GM21526 (cell line): ENCODE data around the gene ECHDC1.
"Not testable (repeated sequence)": the region's sequence is repeated elsewhere in the genome, so short reads cannot be mapped to it uniquely, and the experiment has no call there.

ENCODE experiments used
- ATAC-seq: cut with Tn5 transposase; IDR thresholded peaks from one replicate; pipeline ENCODE4 v1.9.1; 2021; ENCODE audit warnings: moderate library complexity; ENCODE audit not compliant: unreplicated experiment, low FRiP score

The ECHDC1 gene, protein sequence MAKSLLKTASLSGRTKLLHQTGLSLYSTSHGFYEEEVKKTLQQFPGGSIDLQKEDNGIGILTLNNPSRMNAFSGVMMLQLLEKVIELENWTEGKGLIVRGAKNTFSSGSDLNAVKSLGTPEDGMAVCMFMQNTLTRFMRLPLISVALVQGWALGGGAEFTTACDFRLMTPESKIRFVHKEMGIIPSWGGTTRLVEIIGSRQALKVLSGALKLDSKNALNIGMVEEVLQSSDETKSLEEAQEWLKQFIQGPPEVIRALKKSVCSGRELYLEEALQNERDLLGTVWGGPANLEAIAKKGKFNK

DNA sequence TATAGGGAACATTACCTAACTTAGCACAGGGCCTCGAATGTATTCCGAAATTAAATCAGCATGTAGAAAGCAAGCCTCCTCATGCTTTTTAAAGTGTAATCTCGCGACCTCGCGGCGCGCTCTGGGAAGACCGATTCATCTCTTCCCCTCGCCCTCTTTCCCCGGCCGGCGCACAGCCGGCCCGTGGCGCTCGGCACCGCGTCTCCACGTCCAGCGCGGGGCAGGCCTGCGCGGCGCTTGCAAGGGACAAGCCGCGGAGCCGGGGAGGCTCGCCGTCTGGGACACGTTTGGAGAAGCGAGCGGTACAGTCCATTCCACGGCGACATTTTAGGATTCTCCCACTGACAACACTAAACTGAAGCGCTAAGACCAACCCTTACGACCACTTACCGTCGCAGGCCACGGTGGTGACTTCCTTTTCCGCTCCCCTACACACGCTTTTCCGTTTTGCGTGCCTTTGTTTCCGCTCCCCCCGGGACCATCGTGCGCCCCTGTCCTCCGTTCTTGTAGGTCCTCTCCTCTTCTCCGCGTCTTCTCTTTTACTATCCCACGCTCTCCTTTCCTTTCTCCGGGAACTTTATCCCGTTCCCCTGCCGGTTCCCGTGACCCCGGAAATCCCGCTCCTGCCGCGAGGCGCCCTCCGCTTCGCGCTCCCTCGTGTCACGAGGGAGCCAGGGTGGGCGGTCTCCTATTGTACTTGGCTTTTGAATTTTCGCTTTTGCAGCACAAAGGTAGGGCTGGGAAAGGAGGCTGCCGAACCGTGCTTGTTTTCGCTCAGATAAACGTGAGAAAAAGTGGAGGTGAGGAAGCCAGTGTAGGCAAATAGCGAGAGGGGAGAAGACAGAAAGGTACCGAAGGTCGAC, at the start of gene ECHDC1:
Gene ECHDC1 (minus strand): TSS at position 664 of the 863 bp plus-strand sequence. CDS start 12,581 bp downstream, outside the sequence.
- ATAC-seq: peak; percentile 61

DNA sequence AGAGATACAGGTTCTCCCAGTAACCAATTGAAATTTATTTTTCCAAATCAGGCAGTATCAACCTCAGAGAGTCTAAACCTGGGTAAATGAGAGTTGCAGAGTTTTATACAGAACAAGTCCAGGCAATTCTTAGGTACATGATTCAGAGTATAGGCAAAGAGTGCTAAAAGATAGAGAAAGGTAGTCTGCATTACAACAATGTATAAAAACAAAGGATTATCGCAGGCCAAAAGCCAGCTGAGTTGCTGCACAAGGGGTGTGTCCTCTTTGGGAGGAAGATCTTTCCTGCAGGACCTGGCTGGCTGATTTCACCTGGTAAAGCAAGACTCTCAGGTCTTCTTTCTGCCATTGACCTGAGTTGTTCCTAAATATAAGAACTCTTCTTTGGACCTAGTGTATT, 48.9 kb upstream of the ECHDC1 start:
- no peak for ATAC-seq

DNA sequence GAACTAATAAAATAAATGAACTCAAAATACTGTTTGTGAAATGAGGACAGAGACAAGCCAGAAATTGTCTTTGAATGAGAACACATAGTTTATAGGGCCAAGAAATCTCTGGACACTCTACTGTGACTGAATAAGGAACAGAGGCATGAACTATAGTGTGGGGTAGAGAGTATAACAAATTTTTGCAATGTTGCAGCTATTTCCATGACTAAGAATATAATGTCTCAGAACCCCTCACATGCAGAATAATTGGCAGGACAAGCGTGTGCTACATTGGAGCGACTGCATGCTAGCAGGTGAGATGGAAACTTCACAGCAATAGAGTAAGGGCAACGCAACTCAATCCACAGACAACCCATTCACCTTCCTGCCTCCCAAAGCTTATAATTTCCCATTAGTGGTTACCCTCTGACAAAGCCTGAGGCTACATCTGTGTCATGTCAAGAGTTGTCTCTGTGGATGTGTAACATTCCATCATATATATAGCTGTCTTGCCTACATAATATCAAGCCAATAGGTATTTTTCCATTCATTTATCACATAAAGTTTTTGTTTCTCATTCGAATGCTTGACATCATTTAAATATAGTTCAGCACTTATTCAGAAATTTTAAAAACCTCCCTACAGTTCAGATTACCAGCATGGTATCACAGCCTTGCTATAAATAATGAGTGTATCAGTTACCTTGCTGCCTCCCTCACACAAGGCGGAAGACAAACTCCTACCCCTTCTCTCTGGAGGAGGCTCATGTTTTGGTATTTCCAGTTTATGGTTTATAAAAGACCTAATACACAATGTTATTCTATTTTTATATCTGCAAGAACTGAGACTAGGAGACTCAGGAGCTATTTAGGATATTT, 47.9 kb upstream of the ECHDC1 start:
- ATAC-seq: no peak

DNA sequence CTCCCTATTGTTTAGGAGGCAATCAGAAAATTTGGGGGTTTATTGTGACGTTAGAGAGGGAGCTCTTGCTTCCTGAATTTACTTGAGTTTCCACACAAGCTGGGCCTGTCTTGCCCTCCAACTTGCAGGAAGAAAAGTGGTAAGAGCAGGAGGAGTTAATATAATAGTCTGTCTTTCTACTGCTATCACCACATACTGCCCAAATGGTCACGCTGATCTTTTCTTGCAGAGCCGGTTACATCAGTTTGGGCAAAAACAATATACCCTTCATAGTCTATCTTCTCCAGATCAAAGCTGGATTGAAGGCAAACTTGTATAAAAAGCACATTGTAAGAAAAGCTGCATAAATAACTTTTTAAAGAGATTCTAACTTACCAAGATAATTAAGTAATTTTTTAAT, 46.3 kb upstream of the ECHDC1 start:
- no peak for ATAC-seq

DNA sequence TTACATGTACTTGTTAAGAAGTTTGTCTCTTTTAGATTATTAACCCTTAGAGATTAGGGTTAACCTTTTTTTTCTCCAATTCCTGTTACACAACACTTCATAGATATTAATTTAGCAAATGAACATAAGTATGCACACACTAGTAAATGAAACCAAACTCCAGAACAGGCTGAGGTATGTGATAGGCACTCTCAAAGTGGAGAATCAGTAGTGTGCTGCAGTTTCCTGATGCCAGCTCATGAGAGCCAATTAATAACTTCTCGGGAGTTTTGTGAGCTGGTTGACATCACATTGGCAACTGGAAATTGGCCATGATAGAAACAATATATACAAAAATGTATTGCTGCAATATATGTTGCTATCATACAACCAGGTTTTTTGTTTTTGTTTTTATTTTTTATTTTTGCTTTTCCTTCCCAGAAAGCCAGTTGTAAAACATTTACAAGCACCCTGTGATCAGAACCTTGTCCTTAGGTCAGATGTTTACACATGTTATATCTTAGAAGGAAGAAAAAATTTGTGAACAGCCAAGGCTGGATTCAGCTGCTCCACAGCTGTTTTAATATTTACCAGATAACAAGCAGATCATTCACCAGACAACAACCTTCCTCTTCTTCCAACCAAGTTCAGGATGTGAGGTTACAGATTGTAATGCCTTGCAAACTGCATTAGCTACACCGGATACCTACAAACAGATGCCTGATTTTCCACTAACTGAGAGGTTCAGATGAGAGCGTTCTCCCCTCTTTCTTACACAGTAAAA, 42.4 kb upstream of the ECHDC1 start:
- ATAC-seq: no peak

DNA sequence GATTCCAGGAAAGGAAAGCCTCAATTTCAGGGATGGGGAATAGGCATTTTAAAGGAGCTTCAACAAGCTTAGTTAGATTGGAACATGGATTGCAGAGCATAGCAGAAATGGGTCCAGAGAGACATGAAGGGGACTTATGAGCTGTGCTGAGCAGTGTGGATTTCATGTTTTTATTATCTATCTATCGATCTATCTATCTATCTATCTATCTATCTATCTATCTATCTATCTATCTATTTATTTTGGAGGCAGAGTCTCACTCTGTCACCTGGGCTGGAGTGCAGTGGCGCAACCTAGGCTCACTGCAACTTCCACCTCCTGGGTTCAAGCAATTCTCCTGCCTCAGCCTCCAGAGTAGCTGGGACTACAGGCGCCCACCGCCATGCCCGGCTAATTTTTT, 41.4 kb upstream of the ECHDC1 start:
- ATAC-seq: not testable (repeated sequence)

DNA sequence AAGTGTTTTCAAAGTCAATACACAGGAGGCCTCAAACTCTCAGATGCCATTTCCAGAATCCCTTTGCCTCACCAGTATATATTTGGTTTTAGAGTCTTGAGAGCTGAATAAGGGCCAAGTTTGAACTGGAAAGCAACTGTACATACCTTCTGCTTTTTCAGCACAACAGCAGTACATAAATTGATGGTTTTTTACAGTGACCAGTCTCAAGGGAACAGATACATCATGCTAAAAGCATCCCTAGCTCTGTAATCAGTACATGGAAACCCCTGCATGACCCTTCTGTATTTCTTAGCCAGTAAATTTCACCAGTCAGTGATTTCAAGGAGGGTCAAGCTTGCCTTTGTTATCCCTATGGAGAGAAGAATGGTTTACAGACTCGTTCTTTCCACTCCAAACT, 40.6 kb upstream of the ECHDC1 start:
- no peak for ATAC-seq

DNA sequence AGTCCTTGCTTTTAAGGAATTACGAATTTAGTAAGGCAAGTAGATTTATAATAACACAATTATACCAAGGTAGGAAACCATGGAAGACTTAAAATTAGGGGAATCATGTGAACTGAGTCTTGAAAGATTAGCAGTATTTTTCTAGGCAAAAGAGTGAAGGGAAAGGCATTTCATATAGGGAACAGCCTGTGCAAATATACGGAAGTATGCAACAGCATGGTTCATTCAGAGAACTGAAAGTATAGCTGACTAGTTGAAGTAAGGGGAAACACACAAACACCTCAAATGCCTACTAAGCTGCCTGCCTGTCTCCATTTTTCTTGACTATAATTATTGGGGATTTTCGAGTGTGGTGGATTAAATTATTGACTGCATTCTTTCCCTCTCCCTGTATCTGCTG, 39.0 kb upstream of the ECHDC1 start:
- no peak for ATAC-seq

DNA sequence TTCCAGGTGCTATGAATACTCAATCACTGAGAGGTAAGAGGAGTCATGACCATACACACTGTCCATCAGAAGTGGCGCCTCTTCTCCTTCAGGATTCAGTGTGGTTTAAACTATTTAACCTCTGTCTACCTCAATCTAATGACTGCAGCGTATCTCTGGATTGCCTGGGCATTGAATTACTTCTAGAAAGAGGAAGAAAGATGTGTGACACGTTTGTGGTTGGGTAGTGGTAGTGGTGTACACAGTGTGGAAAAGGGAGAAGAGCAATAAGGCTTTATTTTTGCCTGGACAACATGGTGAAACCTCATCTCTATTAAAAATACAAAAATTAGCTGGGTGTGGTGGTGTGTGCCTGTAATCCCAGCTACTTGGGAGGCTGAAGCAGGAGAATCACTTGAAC, 38.0 kb upstream of the ECHDC1 start:
- ATAC-seq: no peak

DNA sequence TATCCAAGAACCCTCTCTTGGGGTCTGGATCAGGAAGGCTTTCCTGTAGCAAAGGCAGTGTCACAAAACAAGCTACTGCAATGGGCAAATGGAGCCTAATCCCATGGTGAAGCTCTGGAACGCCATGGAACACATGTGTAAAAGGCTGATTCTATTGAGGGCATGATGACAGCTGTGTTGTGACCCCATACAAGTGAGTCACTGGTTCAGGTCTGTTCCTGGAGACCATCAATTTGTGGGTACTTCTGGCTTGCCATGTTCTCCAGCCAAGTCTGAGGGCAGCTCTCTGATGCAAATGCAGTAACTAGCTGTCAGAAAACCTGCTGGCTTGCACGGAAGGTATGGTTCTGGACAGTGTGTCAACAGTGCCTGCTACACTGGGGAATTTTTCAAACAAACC, 33.3 kb upstream of the ECHDC1 start:
- ATAC-seq: no peak

DNA sequence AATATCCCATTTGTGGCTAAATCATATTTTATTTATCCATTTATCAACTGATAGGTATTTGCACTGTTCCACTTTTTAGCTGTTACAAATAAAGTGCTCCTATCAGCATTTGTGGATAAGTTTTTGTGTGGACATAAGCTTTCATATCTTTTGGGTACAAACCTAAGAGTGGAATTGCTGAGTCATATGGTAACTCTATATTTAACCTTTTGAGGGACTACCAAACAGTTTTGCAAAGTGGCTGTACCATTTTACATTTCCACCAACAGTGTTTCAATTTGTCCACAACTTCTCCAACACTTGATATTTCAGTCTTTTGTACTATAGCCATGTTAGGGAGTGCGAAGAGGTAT, 23.6 kb upstream of the ECHDC1 start:
- ATAC-seq: no peak

DNA sequence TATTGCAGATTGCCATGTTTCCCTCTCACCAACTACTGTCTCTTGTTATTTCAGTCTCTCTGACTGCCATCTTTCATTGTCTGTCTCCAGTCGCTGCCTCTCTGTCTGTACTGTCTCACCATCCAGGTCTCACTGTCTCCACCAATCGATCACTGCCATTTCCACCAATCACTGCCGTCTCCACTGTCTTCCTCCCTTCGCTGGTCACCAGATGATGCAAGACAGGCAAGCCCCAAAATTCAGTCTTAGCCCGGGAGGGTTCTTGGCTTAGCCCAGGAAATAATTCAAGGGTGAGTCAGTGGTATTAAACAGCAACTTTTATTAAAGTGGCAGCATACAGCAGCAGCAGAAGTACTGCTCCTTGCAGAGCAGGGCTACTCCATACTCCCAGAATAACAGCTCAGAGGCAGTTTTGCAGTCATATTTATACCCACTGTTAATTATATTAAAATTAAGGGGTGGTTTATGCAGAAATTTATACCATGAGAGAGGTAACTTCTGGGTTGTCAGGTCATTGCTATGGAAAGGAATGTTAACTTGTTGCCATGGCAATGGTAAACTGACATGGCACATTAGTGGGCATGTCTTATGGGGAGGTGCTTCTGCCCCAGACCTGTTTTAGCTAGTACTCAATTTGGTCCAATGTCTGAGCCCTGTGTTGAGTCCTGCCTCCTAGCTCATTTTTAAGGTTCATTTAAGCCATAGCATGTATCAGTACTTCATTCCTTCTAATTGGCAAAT, 23.0 kb upstream of the ECHDC1 start:
- ATAC-seq: no peak

DNA sequence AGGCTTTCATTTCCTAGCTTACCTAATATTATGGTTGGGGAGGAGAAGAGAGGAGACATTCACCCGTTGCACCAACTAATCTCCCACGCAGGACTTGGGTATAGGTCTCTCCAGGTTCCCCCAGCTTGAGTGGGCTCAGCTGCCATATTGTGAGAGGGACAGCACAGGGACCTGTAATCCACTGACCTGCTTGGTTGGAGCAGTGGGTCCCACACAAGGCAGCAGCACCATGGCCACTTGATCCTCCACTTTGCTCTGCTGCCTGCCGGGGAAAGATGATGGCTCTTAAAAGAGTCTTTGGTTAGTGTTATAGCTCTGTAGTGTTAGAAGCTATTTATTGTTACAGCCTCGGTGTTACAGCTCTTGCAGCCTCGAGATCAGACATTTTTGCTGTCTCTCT, 22.5 kb upstream of the ECHDC1 start:
- ATAC-seq: no peak

DNA sequence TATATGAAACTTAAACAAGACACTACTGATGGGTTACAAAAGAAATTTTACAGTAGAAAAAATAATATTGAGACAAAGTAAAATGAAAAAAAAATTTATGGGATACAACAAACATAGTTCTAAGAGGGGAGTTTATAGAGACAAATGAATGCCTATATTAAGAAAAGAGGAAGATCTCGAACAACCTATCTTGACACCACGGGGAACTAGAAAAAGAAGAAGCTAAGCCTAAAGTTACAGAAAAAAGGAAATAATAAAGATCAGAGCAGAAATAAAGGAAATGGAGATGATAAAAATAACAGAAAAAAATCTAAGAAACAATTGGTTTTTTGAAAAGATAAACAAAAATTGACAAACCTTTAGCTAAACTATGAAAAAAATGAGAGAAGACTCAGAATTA, 9.1 kb upstream of the ECHDC1 start:
- no peak for ATAC-seq

DNA sequence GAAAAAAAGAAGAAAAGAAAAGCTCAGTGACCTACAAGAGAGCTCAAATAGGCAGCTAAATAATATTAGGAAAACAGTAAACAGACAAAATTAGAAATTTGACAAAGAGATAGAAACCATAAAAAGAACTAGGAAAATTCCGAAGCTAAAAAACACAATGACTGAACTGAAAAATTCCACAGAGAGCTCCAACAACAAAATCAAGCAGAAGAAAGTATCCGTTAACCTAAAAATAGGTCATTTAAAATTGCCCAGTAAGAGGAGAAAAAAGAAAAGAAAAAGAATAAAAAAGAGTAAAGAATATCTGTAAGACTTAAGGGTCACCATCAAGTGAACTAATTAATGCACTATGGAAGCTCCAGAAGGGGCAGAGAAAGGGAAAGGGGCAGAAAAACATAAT, 6.6 kb upstream of the ECHDC1 start:
- ATAC-seq: no peak

DNA sequence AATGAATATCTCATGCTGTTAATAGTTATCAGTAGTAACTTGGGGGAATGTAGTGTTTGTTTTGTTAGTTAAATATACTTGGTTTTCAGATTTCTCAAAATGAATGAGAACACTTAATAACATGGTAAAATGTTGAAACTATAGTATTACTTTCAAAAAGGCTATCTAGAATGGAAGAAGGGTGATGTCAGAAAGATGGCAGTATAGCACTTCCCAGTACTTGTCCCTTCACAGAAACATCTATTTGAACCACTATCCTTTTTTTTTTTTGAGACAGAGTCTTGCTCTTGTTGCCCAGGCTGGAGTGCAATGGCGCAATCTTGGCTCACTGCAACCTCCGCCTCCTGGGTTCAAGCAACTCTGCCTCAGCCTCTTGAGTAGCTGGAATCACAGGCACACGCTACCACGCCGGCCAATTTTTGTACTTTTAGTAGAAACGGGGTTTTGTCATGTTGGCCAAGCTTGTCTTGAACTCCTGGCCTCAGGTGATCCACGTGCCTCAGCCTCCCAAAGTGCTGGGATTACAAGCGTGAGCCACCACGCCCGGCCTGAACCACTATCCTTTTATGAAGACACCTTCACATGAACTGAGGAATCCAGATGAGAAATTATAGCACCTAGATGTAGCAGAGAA, 4.7 kb upstream of the ECHDC1 start:
- no peak for ATAC-seq

DNA sequence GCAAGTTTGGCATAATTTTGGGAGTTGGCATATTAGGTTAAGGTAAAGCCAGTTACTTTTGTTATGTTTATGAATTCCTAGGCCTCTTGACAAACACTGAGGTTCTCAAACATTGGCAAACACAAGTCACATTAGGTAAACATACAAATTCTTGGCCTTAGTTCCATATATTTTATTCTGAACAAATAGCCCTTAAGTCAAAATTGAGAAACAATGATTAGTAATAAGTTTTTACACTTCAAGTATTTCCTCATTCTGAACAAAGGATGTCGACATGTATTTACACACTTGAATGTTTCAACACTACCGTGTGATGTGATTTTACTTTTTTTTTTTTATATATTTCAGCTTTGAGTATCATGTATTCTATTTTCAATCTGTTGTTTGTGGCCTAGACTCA, 3.8 kb upstream of the ECHDC1 start:
- ATAC-seq: no peak

DNA sequence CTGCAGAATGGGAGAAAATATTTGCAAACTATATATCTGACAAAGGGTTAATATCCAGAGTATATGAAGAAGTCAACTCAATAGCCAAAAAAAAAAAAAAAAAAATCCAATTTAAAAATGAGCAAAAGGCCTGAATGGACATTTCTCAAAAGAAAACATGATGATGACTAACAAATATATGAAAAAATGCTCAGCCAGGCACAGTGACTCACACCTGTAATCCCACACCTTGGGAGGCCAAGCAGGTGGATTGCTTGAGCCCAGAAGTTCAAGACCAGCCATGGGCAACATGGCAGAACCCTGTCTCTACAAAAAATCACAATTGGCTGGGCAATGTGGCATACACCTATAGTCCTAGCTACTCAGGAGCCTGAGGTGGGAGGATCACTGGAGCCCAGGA, 2.1 kb upstream of the ECHDC1 start:
- no peak for ATAC-seq
